ENCODE measurements around the gene IPO5. TPM values are rescaled to one million over a fixed set of nuclear protein-coding genes. Genes with fewer than 3 reads are reported as not detected.
A peak's percentile ranks its signal among the peaks of the same experiment; 100 is the strongest.

IPO5 gene
- total RNA-seq, 1 donor from 2014 or later: 152 TPM

GRCh38 chr13:97938706-97939475 is 14.6 kb upstream of the IPO5 start:
- intact Hi-C loops (cut with micrococcal nuclease): no loop called here
- ATAC-seq (ENCODE audit: low read depth) (no peak), DNase-seq (no peak)
- H3K27ac Mint-ChIP-seq: no peak overlapping the region
- CTCF ChIA-PET: no interaction called here
- peaks cover 18% of the 10 kb centered on the region for H3K27me3 Mint-ChIP-seq
- H3K4me1 Mint-ChIP-seq: no peaks in the 10 kb centered on the region
- TF ChIP-seq CTCF (IDR thresholded peaks at IDR 0.05): no peak
- H3K4me3 Mint-ChIP-seq: no peak overlapping the region
- H3K36me3 Mint-ChIP-seq (ENCODE audit: low read depth): no peaks in the 10 kb centered on the region
- POLR2A ChIA-PET: no interaction called here
- H3K9me3 Mint-ChIP-seq: no peaks in the 10 kb centered on the region

GRCh38 chr13:97944396-97945029 is 9.0 kb upstream of the IPO5 start:
- H3K27ac Mint-ChIP-seq: no peak overlapping the region
- peaks cover 7% of the 10 kb centered on the region for H3K4me1 Mint-ChIP-seq
- H3K4me3 Mint-ChIP-seq: no peak overlapping the region
- DNase-seq (no peak), ATAC-seq (ENCODE audit: low read depth) (no peak)
- H3K9me3 Mint-ChIP-seq: no peaks in the 10 kb centered on the region
- POLR2A ChIA-PET: no interaction called here
- peaks cover 3% of the 10 kb centered on the region for H3K27me3 Mint-ChIP-seq
- H3K36me3 Mint-ChIP-seq (ENCODE audit: low read depth): no peaks in the 10 kb centered on the region
- CTCF ChIA-PET: no interaction called here
- no peak for TF ChIP-seq CTCF (IDR thresholded peaks at IDR 0.05)
- intact Hi-C loops (cut with micrococcal nuclease): no loop called here

GRCh38 chr13:97945342-97945741 is 8.1 kb upstream of the IPO5 start:
- H3K9me3 Mint-ChIP-seq: no peaks in the 10 kb centered on the region
- no peaks in the 10 kb centered on the region for H3K36me3 Mint-ChIP-seq (ENCODE audit: low read depth)
- DNase-seq (no peak), ATAC-seq (ENCODE audit: low read depth) (no peak)
- no peak for TF ChIP-seq CTCF (IDR thresholded peaks at IDR 0.05)
- H3K27ac Mint-ChIP-seq: no peak overlapping the region
- ChIA-PET POLR2A (no interaction called here), CTCF (no interaction called here)
- intact Hi-C loops (cut with micrococcal nuclease): no loop called here
- H3K4me1 Mint-ChIP-seq: peaks cover 7% of the 10 kb centered on the region
- no peak overlapping the region for H3K4me3 Mint-ChIP-seq
- no peaks in the 10 kb centered on the region for H3K27me3 Mint-ChIP-seq

- DNase-seq: no peak
- Mint-ChIP-seq H3K27ac (no peak overlapping the region), H3K27me3 (no peaks in the 10 kb centered on the region), H3K36me3 (ENCODE audit: low read depth) (no peaks in the 10 kb centered on the region), H3K4me1 (peaks cover 7% of the 10 kb centered on the region), H3K4me3 (no peak overlapping the region), H3K9me3 (no peaks in the 10 kb centered on the region)
- ChIA-PET CTCF (no interaction called here), POLR2A (no interaction called here)
- intact Hi-C loops (cut with micrococcal nuclease): no loop called here
- peak; percentile 69 for ATAC-seq (ENCODE audit: low read depth)
- no peak for TF ChIP-seq CTCF (IDR thresholded peaks at IDR 0.05)
Observed at GRCh38 chr13:97945792-97946419, 7.6 kb upstream of the IPO5 start.

- no peak for DNase-seq
- no peaks in the 10 kb centered on the region for H3K27me3 Mint-ChIP-seq
- no peaks in the 10 kb centered on the region for H3K36me3 Mint-ChIP-seq (ENCODE audit: low read depth)
- CTCF ChIA-PET: no interaction called here
- intact Hi-C loops (cut with micrococcal nuclease): no loop called here
- no peak overlapping the region for H3K4me3 Mint-ChIP-seq
- H3K9me3 Mint-ChIP-seq: no peaks in the 10 kb centered on the region
- no peak for ATAC-seq (ENCODE audit: low read depth)
- TF ChIP-seq CTCF (IDR thresholded peaks at IDR 0.05): no peak
- peaks cover 7% of the 10 kb centered on the region for H3K4me1 Mint-ChIP-seq
- POLR2A ChIA-PET: no interaction called here
- H3K27ac Mint-ChIP-seq: no peak overlapping the region
Observed at GRCh38 chr13:97946951-97947588, 6.4 kb upstream of the IPO5 start.

Data from activated B cell treated with CpG ODN at 0.5 μM for 24 hours (primary cell).